Measurements from ENCODE around the gene MSANTD1.

Gene MSANTD1

DNA sequence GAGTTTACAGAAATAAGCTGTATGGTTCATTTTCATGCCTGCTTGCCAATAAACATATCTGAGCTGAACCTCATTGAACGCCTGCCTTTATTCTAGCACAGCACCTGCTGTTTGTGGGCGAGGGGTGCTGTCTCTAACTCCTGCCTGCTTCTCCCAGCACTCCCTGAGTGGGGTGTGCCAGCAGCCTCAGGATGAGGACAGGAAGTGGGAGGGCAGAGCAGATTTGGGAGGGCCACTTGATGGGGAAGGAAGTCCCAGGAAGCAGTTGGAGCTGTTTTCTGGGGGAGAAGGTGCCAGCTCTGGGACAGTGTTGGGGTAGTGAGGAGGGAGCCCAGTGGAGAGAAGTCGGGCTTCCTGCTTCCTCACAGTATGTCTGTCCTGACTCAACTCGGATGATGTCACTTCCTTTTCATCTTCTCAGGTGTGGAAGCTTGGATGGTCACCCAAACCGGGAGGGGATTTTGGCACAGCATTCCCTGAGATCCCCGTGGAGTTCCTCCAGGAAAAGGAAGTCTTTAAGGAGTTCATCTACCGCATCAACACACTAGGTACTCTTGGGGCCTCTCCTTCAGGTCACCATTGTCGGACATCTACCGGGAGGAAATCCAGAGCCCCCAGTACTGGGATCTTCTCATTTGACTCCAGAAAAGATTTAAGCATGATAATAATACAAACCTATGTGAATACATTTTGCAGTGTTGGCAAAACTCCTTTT is 29.0 kb upstream of the MSANTD1 start:
- no peak overlapping the region for H3K4me2 ChIP-seq (ENCODE audit: low read length)
- H3K36me3 ChIP-seq (ENCODE audit: insufficient read depth, low read length): peaks cover 17% of the 10 kb centered on the region
- no peaks in the 10 kb centered on the region for H3K9me2 ChIP-seq (ENCODE audit: low read depth, low read length)
- no peaks in the 10 kb centered on the region for H3F3A ChIP-seq (ENCODE audit: insufficient read depth, low read length)
- H3K4me3 ChIP-seq (ENCODE audit: low read depth, low read length, poor library complexity, severe bottlenecking): no peak overlapping the region
- H3K27me3 ChIP-seq (ENCODE audit: insufficient read depth, low read length): no peaks in the 10 kb centered on the region
- H3K9ac ChIP-seq (ENCODE audit: low read length): no peak overlapping the region
- H3K27ac ChIP-seq (ENCODE audit: low read depth, low read length, poor library complexity, severe bottlenecking): no peak overlapping the region
- no peak overlapping the region for H2AFZ ChIP-seq (ENCODE audit: low read length)
- no peaks in the 10 kb centered on the region for H3K9me3 ChIP-seq (ENCODE audit: low read length)
- TF ChIP-seq, protein P1, sequence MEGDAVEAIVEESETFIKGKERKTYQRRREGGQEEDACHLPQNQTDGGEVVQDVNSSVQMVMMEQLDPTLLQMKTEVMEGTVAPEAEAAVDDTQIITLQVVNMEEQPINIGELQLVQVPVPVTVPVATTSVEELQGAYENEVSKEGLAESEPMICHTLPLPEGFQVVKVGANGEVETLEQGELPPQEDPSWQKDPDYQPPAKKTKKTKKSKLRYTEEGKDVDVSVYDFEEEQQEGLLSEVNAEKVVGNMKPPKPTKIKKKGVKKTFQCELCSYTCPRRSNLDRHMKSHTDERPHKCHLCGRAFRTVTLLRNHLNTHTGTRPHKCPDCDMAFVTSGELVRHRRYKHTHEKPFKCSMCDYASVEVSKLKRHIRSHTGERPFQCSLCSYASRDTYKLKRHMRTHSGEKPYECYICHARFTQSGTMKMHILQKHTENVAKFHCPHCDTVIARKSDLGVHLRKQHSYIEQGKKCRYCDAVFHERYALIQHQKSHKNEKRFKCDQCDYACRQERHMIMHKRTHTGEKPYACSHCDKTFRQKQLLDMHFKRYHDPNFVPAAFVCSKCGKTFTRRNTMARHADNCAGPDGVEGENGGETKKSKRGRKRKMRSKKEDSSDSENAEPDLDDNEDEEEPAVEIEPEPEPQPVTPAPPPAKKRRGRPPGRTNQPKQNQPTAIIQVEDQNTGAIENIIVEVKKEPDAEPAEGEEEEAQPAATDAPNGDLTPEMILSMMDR (IDR thresholded peaks at IDR 0.05; ENCODE audit: low read length): no peak
- TF ChIP-seq EZH2 (IDR thresholded peaks at IDR 0.05; ENCODE audit: borderline replicate concordance, low read length): no peak
- H4K20me1 ChIP-seq (ENCODE audit: insufficient read depth, low read length): no peaks in the 10 kb centered on the region
- no peaks in the 10 kb centered on the region for H3K79me2 ChIP-seq (ENCODE audit: insufficient read depth, low read length)
- no peaks in the 10 kb centered on the region for H3K4me1 ChIP-seq (ENCODE audit: insufficient read depth, low read length, severe bottlenecking)

DNA sequence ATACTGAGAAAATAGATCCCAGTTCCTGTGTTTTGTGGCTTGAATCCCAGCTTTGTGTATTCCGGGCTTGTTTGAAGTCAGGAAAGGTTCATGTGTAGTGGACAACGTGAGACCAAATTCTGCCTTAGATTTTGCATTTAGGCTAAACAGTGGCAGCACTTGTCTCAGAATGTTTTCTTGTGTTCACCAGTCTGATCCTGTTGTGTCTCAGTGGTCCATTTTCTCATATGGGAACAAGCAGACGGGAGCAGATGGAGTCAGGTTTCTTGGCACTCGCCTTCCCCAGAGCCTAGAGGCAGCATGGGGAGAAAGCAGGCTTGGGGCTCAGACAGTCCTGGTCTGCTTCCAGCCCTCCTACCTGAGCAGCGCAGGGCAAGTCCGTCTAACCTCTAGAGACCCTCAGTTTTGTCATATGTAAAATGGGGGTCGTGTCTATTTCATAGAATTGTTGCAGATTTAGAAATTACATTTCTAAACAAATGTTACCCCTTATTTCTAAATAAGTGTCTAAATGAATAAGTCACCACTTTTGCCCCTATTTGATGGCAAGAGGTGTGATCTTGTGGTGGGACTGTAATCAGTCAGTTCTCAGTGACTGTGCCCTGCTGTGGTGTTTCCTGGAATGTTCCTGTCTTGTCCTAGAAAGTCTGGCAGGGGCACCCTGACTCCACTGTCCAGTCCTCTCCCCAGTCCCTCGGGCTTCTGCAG is 28.3 kb upstream of the MSANTD1 start:
- H3K79me2 ChIP-seq (ENCODE audit: insufficient read depth, low read length): no peaks in the 10 kb centered on the region
- H3K4me3 ChIP-seq (ENCODE audit: low read depth, low read length, poor library complexity, severe bottlenecking): no peak overlapping the region
- H3K27me3 ChIP-seq (ENCODE audit: insufficient read depth, low read length): no peaks in the 10 kb centered on the region
- H3K4me1 ChIP-seq (ENCODE audit: insufficient read depth, low read length, severe bottlenecking): no peaks in the 10 kb centered on the region
- H3K27ac ChIP-seq (ENCODE audit: low read depth, low read length, poor library complexity, severe bottlenecking): no peak overlapping the region
- H3K9ac ChIP-seq (ENCODE audit: low read length): no peak overlapping the region
- no peak for TF ChIP-seq EZH2 (IDR thresholded peaks at IDR 0.05; ENCODE audit: borderline replicate concordance, low read length)
- TF ChIP-seq, protein P1 (IDR thresholded peaks at IDR 0.05; ENCODE audit: low read length): no peak
- no peaks in the 10 kb centered on the region for H3K9me3 ChIP-seq (ENCODE audit: low read length)
- H4K20me1 ChIP-seq (ENCODE audit: insufficient read depth, low read length): no peaks in the 10 kb centered on the region
- H3K9me2 ChIP-seq (ENCODE audit: low read depth, low read length): no peaks in the 10 kb centered on the region
- peaks cover 13% of the 10 kb centered on the region for H3K36me3 ChIP-seq (ENCODE audit: insufficient read depth, low read length)
- H3F3A ChIP-seq (ENCODE audit: insufficient read depth, low read length): no peaks in the 10 kb centered on the region
- H2AFZ ChIP-seq (ENCODE audit: low read length): no peak overlapping the region
- no peak overlapping the region for H3K4me2 ChIP-seq (ENCODE audit: low read length)

GRCh38 chr4:3221184-3221494 is 27.8 kb upstream of the MSANTD1 start:
- no peak overlapping the region for H2AFZ ChIP-seq (ENCODE audit: low read length)
- peaks cover 13% of the 10 kb centered on the region for H3K36me3 ChIP-seq (ENCODE audit: insufficient read depth, low read length)
- no peaks in the 10 kb centered on the region for H4K20me1 ChIP-seq (ENCODE audit: insufficient read depth, low read length)
- H3K4me2 ChIP-seq (ENCODE audit: low read length): no peak overlapping the region
- H3K4me1 ChIP-seq (ENCODE audit: insufficient read depth, low read length, severe bottlenecking): no peaks in the 10 kb centered on the region
- no peaks in the 10 kb centered on the region for H3K27me3 ChIP-seq (ENCODE audit: insufficient read depth, low read length)
- no peaks in the 10 kb centered on the region for H3K9me2 ChIP-seq (ENCODE audit: low read depth, low read length)
- H3K27ac ChIP-seq (ENCODE audit: low read depth, low read length, poor library complexity, severe bottlenecking): no peak overlapping the region
- no peaks in the 10 kb centered on the region for H3F3A ChIP-seq (ENCODE audit: insufficient read depth, low read length)
- H3K9me3 ChIP-seq (ENCODE audit: low read length): no peaks in the 10 kb centered on the region
- TF ChIP-seq, protein P1 (IDR thresholded peaks at IDR 0.05; ENCODE audit: low read length): no peak
- no peak for TF ChIP-seq EZH2 (IDR thresholded peaks at IDR 0.05; ENCODE audit: borderline replicate concordance, low read length)
- H3K9ac ChIP-seq (ENCODE audit: low read length): no peak overlapping the region
- no peak overlapping the region for H3K4me3 ChIP-seq (ENCODE audit: low read depth, low read length, poor library complexity, severe bottlenecking)
- H3K79me2 ChIP-seq (ENCODE audit: insufficient read depth, low read length): no peaks in the 10 kb centered on the region
